GM04504 (cell line): ENCODE measurements around the gene ARHGAP15.

Source experiments
- DNase-seq: peaks from one replicate; pipeline ENCODE4 v3.0.0-alpha.2; 2012; ENCODE audit warnings: low read depth

Gene ARHGAP15

DNA sequence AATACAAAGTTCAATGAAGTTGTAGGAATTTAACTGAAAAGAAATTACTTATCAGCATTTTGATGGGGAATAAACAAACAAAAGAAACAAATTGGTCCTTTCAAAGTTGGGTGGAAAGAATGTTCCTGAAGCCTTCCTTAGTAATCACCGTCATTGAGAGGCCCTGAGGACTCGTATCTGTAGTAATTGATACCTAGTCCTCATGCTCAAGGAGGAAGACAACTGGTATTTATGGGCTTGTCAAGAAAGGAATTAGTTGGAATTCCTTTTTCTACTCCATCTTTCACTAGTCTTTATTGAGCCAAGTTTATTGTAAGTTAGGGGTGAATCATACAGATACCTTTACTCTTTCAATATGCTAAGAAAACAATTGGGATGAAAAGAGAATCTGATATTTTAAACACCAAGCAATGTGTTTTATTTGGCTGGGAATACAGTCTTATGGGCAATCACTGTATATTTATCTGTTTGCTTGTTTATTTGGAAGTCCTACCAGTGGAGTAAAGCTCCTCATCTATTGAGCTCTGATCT is 324.8 kb downstream of the ARHGAP15 start:
- no peak for DNase-seq

DNA sequence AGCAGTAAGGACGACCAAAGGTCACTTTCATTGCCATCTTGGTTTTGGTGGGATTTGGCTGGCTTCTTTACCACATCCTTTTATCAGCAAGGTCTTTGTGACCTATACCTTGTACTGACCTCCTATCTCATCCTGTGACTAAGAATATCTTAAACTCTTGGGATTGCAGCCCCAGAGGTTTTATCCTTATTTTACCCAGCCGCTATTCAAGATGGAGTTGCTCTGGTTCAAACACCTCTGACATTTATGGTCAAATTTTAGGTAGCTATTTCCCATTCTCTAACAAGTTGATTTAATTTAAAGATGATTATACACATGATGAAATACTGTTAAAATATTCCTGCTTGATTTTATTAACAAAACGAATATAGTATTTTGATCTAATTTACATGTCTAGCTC is 326.1 kb downstream of the ARHGAP15 start:
- DNase-seq = no peak

DNA sequence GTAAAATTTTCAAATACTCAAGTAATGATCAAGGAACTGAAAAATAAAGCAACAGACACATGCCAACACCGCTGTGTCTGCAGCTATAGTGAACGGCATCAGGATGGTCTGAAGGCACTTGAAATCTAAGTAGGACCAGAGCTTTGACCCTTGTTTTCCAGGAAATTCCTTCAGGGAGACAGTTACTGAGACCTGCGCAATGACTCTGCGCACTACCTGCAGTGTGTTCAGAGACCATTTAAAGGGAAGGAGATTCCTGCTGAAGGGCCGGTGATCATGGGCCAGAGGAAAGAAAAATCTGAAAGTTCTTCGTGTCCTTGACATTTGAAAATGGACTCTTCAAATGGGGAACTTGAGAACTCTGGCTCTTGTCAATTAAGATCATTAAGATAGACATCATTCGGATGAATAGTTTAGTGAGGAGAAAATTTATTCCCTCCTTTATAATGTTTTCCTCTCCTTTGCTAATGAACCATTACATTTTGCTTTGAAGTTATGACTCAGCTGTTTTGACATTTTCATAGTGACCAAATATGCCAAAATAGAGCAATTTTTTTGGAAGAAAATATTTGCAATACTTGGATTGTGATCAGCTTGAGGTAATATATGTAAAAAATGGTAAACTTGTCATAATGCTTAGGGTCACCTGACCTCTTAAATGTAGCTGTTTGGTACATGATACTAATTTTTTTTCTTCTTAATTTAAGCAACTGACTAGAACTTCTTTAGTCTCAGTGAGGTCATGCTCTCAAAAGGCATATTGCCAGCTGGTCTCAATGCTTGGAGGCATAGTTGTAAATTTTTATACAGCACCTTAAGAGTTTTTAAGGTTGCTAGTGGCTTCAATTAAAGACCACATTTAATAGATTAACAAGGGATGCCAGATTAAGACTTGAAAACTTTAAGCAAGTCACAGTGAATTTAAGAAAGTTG is 329.3 kb downstream of the ARHGAP15 start:
- no peak for DNase-seq

DNA sequence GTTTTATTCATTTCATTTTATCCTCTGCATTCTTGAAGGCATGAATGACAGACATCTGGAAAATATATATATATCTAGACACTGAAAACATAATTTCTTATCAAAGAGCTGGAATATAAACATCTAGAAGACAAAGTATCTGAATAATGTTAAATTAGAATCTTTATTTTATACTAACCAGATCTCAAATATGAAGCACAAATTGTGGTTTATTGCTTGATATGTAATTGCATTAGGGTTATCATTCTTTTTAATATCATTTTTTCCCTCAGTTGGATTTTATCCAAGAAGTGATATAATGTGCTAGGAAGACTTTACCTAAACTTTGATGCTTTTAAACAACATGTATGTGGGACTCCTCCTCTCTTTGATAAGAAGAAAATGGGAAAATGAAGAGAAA is 331.2 kb downstream of the ARHGAP15 start:
- DNase-seq = no peak

DNA sequence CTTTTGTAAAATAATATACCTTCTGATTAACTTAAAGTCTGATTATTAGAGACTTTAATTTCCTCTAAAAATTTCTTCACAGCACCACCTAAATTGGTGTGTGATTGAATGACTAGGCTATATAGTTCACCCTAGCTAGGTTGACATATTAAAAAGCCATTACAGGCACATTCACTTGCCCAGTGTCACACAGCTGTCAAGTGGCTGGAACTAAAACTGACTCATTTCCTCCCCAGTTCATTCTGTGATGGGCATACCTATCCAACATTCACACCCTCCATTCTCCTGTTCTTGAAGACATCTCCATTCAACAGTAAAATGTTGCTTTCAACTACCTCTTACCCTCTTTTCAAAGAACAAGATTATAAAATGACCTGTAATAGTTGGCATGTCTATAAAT is 334.5 kb downstream of the ARHGAP15 start:
- no peak for DNase-seq

DNA sequence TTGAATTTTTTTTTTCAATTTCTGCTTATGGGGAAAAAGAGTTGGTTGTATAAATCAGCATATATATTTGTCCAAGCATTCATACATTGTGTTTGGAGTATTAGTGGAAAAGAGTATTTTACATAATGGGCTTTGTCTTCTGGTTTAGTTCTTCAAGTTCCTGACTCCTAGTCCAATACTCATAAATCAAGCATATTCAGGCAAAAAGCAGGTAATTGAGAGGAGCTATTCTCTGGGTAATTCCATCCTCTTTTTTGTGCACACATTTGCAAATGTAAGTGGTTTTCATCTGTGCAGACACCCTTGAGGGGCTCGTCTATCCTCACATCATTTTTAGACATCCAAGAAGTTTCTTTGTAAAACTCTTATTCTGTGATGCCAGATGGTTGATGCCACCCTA is 337.2 kb downstream of the ARHGAP15 start:
- no peak for DNase-seq

DNA sequence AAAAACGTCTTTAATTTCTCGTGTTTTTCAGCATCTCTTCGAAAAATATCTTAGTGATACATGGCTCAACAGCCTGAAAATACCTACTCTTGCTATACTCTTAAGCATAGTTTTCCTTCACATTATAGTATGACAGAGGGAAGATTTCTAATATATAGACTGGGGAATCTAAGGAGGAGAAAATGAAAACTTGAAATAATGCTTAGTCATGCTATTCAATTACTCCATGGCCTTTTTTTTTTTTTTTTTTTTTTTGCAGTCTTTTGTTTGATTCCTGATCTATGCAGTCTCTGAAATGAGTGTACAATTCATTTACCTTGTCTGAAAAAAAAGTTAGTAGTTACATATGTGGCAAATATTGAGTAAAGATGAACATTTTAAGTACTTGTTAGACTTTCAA is 337.8 kb downstream of the ARHGAP15 start:
- DNase-seq = no peak

DNA sequence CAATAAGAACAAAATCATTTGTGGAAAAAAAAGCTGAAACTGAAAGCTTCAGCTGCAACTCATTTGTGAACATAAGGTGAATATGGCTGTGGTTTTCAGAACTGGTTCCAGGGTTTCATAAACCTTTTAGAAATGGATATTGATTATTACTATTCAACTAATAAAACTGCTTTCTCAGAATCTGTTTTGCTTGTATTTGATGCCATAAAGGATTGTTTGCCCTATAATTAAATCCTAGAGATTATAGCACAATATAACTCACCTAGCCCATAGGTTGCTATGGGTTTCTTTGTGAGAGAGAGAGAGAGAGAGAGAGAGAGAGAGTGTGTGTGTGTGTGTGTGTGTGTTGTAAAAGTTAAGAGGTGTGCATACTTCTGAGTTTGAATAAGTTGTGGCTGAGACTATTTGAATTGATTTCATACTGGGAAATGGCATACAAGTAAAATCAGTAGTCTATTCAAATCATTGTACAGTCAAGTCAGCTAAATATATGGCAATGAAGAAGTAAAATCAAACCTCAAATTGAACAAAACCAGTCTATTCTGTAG is 339.2 kb downstream of the ARHGAP15 start:
- DNase-seq = no peak

DNA sequence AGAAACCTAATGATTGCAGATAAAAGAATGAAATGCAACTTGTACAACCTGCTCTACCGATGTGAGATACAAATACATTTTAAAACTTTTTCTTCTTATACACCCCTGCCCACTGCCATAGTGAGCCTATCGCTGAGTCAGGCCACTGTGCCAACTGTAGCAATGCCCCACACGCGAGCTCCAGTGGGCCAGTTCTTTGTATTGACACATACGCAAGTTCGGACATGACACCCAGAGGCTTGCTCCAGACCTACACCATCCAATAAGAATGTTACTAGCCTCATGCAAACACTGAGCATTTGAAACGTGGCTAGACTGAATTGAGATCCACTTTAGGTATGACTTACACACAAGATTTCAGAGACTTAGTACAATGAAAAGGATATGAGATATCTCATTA is 340.1 kb downstream of the ARHGAP15 start:
- DNase-seq = no peak

DNA sequence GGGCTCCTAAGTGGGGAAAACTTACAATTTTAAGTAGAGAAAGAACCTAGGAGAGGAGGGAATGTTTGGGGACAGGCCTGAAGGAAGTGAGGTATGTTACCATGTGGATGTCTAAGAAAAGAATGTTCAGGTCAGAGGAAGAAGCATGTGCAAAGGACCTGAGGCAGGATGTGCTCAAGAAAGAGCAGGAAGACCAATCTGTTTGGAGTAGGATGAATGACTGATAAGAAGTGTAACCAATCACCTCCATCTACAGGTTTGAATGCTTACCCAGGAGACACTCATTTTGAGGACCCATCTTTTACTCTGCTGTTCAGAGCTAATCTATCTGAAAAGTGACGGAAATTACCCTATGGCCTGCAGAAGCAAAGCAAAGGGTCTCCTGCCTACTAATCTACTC is 342.3 kb downstream of the ARHGAP15 start:
- DNase-seq = no peak

DNA sequence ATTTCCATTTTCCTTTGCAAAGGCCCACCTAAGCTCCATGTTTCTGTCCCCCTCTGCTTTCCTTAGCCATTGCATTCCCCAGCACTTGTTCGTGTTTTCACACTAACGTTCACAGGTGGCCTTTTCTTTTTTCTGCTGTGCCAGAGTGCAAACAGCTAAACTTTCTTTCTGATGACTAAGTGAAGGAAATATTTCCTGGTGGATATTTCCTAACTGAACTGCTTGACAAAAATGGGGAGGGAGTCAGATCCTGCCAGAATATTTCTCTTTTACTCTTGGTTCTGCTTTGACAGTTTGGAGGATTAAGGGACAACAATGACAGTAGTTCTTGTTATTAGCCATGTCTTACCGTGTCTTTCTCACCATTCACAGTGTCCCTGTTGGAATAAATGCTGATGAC is 344.0 kb downstream of the ARHGAP15 start:
- DNase-seq = no peak

DNA sequence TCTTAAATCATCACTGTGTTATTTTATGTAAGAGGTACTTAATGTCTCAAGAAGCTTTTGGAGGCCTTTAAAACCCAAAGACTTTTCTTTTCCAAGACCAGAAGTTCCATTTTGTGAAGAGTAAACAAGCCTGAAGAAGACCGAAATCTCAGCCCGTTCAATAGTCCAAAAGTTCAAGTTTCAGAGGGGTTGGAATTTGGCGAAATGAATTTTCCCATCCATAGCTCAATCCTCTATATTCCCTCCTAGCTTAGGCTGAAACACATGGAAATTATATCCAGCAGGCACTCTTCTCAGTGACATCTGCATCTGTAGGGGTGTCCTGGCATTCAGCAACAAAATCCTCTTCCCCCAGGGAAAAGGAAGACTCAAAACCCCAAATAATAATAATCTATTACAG is 344.6 kb downstream of the ARHGAP15 start:
- no peak for DNase-seq

DNA sequence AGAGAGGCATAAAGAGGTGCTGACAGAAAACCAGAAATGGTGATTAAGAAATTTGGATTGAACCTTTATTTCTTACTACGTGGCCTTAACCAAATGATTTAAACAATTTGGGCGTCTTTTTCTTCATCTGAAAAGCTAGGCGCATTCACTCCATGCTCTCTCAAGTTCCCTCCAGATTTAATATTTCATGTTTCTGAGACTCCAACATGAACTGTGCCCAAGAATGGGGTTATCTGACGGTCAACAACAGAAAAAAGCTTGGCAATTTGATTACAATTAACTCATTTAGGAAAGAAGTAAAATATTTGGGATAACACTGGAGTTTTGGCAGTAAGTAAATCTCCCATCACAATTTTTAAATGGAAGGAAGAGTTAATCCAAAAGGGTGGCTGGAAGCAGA is 345.4 kb downstream of the ARHGAP15 start:
- DNase-seq = no peak

DNA sequence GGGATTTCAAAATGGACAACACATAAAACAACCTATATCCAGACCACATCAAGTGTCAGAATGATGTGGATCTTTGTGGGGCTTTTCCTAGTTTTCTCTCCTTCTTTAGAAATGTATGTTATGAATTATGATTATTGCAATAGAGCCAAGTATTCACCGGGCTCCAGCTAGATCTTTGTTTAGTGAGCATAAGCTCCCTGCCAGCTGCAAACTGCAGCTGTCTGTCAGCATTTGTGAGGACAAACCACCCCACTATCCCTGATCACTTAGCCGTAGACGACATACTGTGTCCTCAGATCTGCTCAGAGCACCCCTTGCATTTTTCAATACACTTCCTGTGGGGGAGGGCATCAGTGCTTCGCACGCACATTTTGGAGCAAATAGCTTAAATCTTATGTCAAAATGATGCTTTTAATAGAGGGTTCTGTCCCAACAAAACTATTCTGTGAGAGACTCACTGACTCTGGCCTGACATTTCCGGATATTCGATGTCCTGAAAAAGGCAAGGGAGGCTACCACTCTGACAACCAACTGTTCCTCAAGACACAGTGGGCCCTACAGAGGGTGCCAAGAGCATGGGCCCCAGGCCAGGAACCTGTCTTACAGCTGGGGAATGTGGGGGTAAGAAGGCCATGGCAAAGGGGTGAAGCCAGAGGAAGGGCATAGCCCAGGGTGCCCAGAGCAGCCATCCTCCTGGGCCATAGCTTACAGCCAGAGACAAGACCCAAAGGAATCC is 346.0 kb downstream of the ARHGAP15 start:
- DNase-seq = no peak

DNA sequence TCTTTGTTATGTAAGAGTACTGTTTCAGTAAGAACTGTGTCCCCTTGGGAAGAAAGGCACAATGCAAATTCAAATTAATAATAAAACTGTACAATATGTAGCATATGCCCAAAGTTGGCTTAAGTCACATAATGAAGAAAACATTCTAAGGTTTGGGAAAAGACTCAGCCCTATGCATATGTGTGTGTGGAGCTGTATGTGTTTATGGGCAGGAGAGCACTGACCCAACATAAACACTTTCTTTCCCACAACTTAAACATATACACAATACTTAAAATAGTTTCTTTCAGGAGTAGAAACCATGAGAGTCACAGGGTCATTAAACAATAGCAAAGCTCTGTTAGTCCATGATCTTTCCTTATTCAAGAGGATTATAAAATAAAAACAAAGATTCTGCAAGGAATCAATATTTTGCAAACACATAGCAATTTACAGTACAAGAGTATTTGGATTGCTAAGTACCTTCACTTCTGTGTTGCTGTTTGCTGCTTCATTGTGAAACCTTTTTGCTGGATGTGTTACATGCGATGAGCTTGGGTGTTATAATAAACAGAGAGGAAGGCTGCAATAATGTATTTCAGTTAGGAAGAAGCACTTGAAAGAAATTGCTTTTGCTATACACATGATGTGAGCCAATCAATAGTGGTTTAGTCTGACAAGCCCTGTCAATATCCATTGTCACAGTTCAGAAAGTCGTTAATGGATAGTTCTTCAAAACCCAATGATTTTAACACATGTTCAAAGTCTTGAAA is 347.3 kb downstream of the ARHGAP15 start:
- no peak for DNase-seq

DNA sequence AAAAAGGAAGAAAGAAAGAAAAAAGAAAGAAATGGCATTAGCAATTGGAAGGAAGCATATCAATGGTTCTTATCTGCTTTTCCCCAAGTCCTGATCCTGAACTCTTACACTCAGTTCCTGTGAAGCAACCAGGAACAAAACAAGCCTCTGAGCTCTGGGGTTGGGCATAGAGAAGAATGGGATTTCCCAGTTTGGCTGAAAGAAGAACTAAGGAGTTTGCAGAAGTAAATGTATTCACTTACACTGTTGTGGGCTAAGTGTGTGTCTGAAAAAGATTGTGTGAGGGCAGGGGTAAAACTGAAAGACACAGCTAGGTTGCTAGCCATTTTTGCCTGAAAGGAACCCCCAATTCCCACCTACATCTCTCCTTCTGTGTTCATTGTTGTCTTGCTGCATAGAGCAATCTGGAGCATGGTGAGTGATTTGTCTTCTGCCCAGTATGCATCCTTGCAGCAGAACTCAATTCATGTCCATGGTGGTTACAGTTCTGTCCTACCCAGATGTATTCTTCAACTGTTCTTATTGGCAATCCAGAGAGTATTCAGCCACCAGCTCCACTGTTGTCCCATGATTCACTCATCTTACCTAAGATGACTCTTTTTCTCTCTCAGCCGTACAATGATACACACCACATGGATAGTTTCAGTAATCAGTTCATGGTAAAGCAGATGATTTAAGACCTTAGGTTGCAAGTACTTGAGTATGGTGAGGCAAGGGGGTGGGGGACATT is 348.7 kb downstream of the ARHGAP15 start:
- no peak for DNase-seq

DNA sequence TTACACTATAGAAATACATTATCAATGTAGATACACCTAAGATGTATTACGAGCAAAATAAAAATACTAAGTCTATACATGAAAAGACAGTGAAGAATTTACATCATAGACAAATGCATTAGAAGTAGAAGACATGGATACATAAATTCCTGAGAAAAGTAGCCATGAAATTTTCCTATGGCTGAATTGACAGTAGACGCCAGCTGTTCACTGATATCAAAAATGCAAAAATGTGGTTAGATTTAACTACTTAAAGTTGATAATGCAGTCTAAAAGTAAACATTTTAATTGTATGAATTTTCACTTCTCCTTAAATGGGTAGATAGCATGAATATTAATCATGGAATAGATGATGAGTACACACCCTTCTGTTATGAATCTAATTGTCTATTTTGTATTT is 350.9 kb downstream of the ARHGAP15 start:
- no peak for DNase-seq

DNA sequence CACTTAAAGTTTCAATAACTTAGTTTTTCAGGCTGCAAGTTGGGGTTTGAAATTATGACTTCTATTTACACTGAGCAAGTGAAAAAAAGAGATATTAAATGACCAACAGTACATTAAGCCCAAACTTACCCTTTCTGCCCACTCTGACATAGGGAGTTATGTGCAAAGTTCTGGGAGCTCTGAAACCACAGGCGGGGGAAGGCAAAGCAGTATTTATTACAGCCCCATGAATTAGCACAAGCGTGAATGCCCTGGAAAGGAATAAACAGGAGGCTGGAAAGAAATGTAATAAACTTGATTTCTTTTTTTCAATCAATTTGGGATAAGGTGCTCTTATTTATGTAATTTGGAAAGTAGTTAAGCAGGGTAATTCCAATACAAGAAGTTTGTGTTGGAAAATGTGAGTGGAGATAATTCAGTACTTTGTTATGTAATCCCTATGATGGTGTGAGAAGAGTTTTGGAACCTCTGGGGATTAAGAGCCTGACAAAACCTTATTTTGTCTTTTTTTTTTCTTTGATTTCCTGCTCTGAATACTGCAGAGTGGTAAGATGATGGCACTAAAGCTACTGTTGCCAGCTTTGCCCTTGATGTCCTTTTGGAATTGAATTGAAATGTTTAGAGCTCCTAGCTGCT is 351.5 kb downstream of the ARHGAP15 start:
- DNase-seq = no peak

DNA sequence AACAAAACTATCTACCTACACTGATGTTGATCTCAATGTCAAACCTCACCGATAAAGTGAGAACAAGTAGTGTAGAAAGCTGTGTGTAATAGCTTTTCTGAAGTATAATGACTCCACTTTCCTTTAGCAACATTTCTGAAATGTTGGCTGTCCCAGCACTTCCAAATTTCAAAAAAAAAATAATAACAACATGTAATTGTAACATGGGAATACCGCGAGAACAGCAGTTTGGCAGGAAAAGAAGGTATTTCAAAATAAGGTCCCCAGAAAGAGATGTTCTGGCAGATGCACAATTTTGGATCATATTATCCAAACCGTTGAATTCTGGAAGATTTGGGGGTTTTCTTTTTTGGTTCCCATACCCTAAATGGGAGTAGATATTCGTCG is 352.0 kb downstream of the ARHGAP15 start:
- no peak for DNase-seq

DNA sequence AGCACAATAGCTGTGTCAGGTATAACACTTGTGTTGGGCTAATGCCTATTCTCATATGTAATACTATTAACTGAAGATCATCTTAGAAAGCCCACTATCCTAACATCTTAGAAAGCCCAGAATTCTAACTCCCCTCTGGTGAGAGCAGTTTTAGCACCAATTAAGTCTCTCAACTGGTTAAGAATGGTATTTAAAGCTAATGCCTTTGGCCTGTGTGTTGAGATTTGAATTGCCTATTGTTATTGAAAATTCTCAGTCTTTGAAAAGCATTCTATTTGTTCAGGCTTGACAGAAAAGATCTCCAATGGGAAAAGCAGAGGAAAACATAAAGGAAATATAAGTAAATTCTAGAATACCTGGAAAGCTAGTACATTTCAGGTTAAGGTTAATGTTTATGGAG is 352.5 kb downstream of the ARHGAP15 start:
- no peak for DNase-seq

DNA sequence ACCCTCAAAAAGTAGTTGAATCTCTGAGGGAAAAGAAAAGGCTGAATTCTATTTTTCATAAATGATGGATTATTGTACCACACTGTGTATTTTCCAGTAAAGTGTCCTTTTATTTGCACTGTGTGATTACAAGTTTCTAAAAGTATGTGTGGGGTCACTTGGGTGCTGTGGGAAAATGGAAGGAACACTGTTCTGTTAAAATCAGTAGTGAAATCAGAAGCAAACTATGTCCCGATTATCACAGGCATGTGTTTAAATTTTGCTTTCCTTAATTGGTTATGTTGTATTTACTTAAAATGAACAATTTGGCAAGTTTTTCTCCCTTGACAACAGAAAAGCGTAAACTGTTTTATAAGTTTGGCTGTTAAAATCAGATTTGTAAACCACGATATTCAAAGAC is 353.1 kb downstream of the ARHGAP15 start:
- DNase-seq = no peak
